Renal cortex interstitium (tissue), 15 donors: ENCODE data around the gene POLR1E. TPM values are rescaled to one million over a fixed set of nuclear protein-coding genes. Genes with fewer than 3 reads are reported as not detected.

ENCODE experiments used
- DNase-seq, 11 donors: peaks; one replicate each; pipeline ENCODE4 v3.0.0-alpha.2; 2013; ENCODE audit warnings: low read depth in 9 of 11, low spot score in 4 of 11; ENCODE audit errors: extremely low read depth in 1 of 11
- long read RNA-seq, 16 experiments: transcript quantifications; one replicate each; lab custom pipeline, GENCODE V29; 2026
- polyA plus RNA-seq, 3 donors: library from polyadenylated mRNA; unstranded; fragments of 120-200 nt; gene quantifications; one replicate each; pipeline ENCODE4 v1.2.1, GENCODE V29; 2013; ENCODE audit not compliant: insufficient read length in 3 of 3

POLR1E gene
- polyA plus RNA-seq, result 10 to 100 TPM; 23.3 to 26.8 (median 25.9) TPM
- long read RNA-seq, donor 1, partial matches to known transcripts, result 0 of 3 reads
- long read RNA-seq, donor 1, other reads (novel, unspliced or antisense), result 0 of 3 reads
- long read RNA-seq, donor 2, transcript POLR1E-202 (12 exons, 1,868 nt), result major isoform, 9 of 10 reads
- long read RNA-seq, donor 2, partial matches to known transcripts, result 0 of 10 reads
- long read RNA-seq, donor 2, other reads (novel, unspliced or antisense), result 0 of 10 reads
- long read RNA-seq, donor 3, transcript POLR1E-202 (12 exons, 1,868 nt), result major isoform, 5 of 5 reads
- long read RNA-seq, donor 3, partial matches to known transcripts, result 0 of 5 reads
- long read RNA-seq, donor 3, other reads (novel, unspliced or antisense), result 0 of 5 reads
- long read RNA-seq, donor 4, partial matches to known transcripts, result 0 of 3 reads
- long read RNA-seq, donor 4, other reads (novel, unspliced or antisense), result 0 of 3 reads
- long read RNA-seq, donor 5, result 0 reads
- long read RNA-seq, donor 6, partial matches to known transcripts, result 0 of 3 reads
- long read RNA-seq, donor 6, other reads (novel, unspliced or antisense), result 0 of 3 reads
- long read RNA-seq, donor 7, partial matches to known transcripts, result 0 of 3 reads
- long read RNA-seq, donor 7, other reads (novel, unspliced or antisense), result 0 of 3 reads
- long read RNA-seq, donor 8, transcript POLR1E-202 (12 exons, 1,868 nt), result major isoform, 7 of 7 reads
- long read RNA-seq, donor 8, partial matches to known transcripts, result 0 of 7 reads
- long read RNA-seq, donor 8, other reads (novel, unspliced or antisense), result 0 of 7 reads
- long read RNA-seq, donor 9, transcript POLR1E-202 (12 exons, 1,868 nt), result major isoform, 5 of 6 reads
- long read RNA-seq, donor 9, partial matches to known transcripts, result 0 of 6 reads
- long read RNA-seq, donor 9, other reads (novel, unspliced or antisense), result 0 of 6 reads
- long read RNA-seq, donor 10, transcript POLR1E-202 (12 exons, 1,868 nt), result major isoform, 6 of 12 reads
- long read RNA-seq, donor 10, partial matches to known transcripts, result 5 of 12 reads
- long read RNA-seq, donor 10, other reads (novel, unspliced or antisense), result 0 of 12 reads
- long read RNA-seq, donor 11, transcript POLR1E-202 (12 exons, 1,868 nt), result major isoform, 8 of 8 reads
- long read RNA-seq, donor 11, partial matches to known transcripts, result 0 of 8 reads
- long read RNA-seq, donor 11, other reads (novel, unspliced or antisense), result 0 of 8 reads
- long read RNA-seq, donor 12, partial matches to known transcripts, result 0 of 1 reads
- long read RNA-seq, donor 12, other reads (novel, unspliced or antisense), result 0 of 1 reads
- long read RNA-seq, donor 13, result 0 reads
- long read RNA-seq, donor 14, partial matches to known transcripts, result 0 of 4 reads
- long read RNA-seq, donor 14, other reads (novel, unspliced or antisense), result 0 of 4 reads
- long read RNA-seq, donor 15, result 0 reads
- long read RNA-seq, donor 16, transcript POLR1E-202 (12 exons, 1,868 nt), result major isoform, 9 of 13 reads
- long read RNA-seq, donor 16, partial matches to known transcripts, result 0 of 13 reads
- long read RNA-seq, donor 16, other reads (novel, unspliced or antisense), result 0 of 13 reads

GRCh38 chr9:37485389-37486255 lies at the start of gene POLR1E:
TSS of gene POLR1E (plus strand) at chr9:37485948. CDS start at chr9:37486048, 100 bp downstream.
- DNase-seq, result peak; percentile 74 to 90 (median 87)

GRCh38 chr9:37436540-37436939 lies 49.2 kb upstream of the POLR1E start:
- no peak for DNase-seq

GRCh38 chr9:37437010-37437409 lies 48.7 kb upstream of the POLR1E start:
- DNase-seq, result no peak

- no peak for DNase-seq
Observed at GRCh38 chr9:37437621-37438020, 48.1 kb upstream of the POLR1E start.

GRCh38 chr9:37438359-37438758 lies 47.4 kb upstream of the POLR1E start:
- no peak for DNase-seq

GRCh38 chr9:37441776-37442370 lies 43.9 kb upstream of the POLR1E start:
- no peak for DNase-seq

GRCh38 chr9:37442556-37442955 lies 43.2 kb upstream of the POLR1E start:
- DNase-seq, result no peak

GRCh38 chr9:37443566-37443965 lies 42.2 kb upstream of the POLR1E start:
- no peak for DNase-seq

- DNase-seq, result no peak
Observed at GRCh38 chr9:37444890-37445289, 40.9 kb upstream of the POLR1E start.

GRCh38 chr9:37445832-37446231 lies 39.9 kb upstream of the POLR1E start:
- DNase-seq, result no peak

- DNase-seq, result no peak
Observed at GRCh38 chr9:37446401-37446800, 39.3 kb upstream of the POLR1E start.

GRCh38 chr9:37447111-37447510 lies 38.6 kb upstream of the POLR1E start:
- no peak for DNase-seq

- DNase-seq, result no peak
Observed at GRCh38 chr9:37449862-37450632, 35.7 kb upstream of the POLR1E start.

- no peak for DNase-seq
Observed at GRCh38 chr9:37451628-37452027, 34.1 kb upstream of the POLR1E start.

- DNase-seq, result no peak
Observed at GRCh38 chr9:37452611-37453010, 33.1 kb upstream of the POLR1E start.

GRCh38 chr9:37453827-37454226 lies 31.9 kb upstream of the POLR1E start:
- no peak for DNase-seq

- DNase-seq, result no peak
Observed at GRCh38 chr9:37454238-37454637, 31.5 kb upstream of the POLR1E start.
